Heart right ventricle (tissue), 16 donors: ENCODE results near the gene RALGPS1. TPM values are rescaled to one million over a fixed set of nuclear protein-coding genes. Genes with fewer than 3 reads are reported as not detected.
A peak's percentile ranks its signal among the peaks of the same experiment; 100 is the strongest.

Source experiments
- ATAC-seq, 8 donors: fragments of 200-7000 bp; cut with Tn5 transposase; one replicate each; pipeline ENCODE4 v1.9.1; 2020; ENCODE audit warnings: mild to moderate bottlenecking in 8 of 8, moderate library complexity in 8 of 8, moderate number of reproducible peaks in 1 of 8
- DNase-seq, 2 donors: peaks; one replicate each; pipeline ENCODE4 v3.0.0-alpha.2; 2020
- H3K27ac ChIP-seq, 10 donors: fragments of 200-600 bp; sonication (generic) in 2 of 10; one replicate each; pipeline versions ENCODE4 v1.5.0 to v1.8.0; 2020 to 2022; ENCODE audit warnings: mild to moderate bottlenecking in 3 of 10
- H3K27me3 ChIP-seq, 7 donors: fragments of 200-600 bp; one replicate each; pipeline ENCODE4 v1.8.0; 2021 to 2022; ENCODE audit warnings: mild to moderate bottlenecking in 2 of 7
- H3K36me3 ChIP-seq, 9 donors: fragments of 200-600 bp; sonication (generic) in 1 of 9; one replicate each; pipeline versions ENCODE4 v1.5.0 to v1.8.0; 2020 to 2022; ENCODE audit warnings: mild to moderate bottlenecking in 2 of 9
- H3K4me1 ChIP-seq, 9 donors: fragments of 200-600 bp; sonication (generic) in 1 of 9; one replicate each; pipeline versions ENCODE4 v1.5.0 to v1.8.0; 2020 to 2022; ENCODE audit warnings: mild to moderate bottlenecking in 4 of 9
- H3K4me3 ChIP-seq, 10 donors: fragments of 200-600 bp; sonication (generic) in 2 of 10; one replicate each; pipeline versions ENCODE4 v1.5.0 to v1.8.0; 2020 to 2022; ENCODE audit warnings: mild to moderate bottlenecking in 7 of 10, moderate library complexity in 2 of 10
- H3K9me3 ChIP-seq, 11 donors: fragments of 200-600 bp in 10 of 11; sonication (generic) in 2 of 11; one replicate each; pipeline versions ENCODE4 v1.5.0 to v1.8.0; 2013 to 2022; ENCODE audit warnings: mild to moderate bottlenecking in 2 of 11, control low read depth in 1 of 11, moderate library complexity in 1 of 11
- WGBS, 2 donors: extraction: QIAGEN DNeasy Blood & Tissue Kit; methylation state at CpG; one replicate each; pipeline ENCODE4 v1.1.7; 2013; ENCODE audit warnings: inconsistent platforms in 1 of 2; 5-methylcytosine and 5-hydroxymethylcytosine counted together
- intact Hi-C, 10 donors: fragments of 100-400 bp; cut with DNase I; formaldehyde crosslinking; loops; one replicate each; pipeline versions ENCODE4 v1.11.1 to v1.14.2; 2022
- polyA plus RNA-seq, 2 donors: library from polyadenylated mRNA; stranded (reverse); fragments of 200-250 nt; gene quantifications; one replicate each; pipeline ENCODE4 v1.2.3, GENCODE V29; 2013
- total RNA-seq, 10 donors: library from RNA; stranded (reverse); fragmentation: NEBNext Ultra II Directional in 3 of 10; extraction: Animal tissue kit (Norgen Biotek cat#: 25700) in 3 of 10; gene quantifications; one replicate each; pipeline versions ENCODE4 v1.2.1 to v1.2.4, GENCODE V29; 2021 to 2023
- TF ChIP-seq, protein P1 (sequence below), 9 donors: fragments of 200-600 bp; sonication (generic) in 2 of 9; IDR thresholded peaks; one replicate each; pipeline versions ENCODE4 v1.5.0 to v1.8.0; 2021 to 2022; ENCODE audit warnings: antibody characterized with exemption in 9 of 9, mild to moderate bottlenecking in 5 of 9, moderate library complexity in 1 of 9
- donor health status: Arrhythmogenic right ventricular cardiomyopathy.
- donor health status: ischemic (EF 13 %, LVEDD 7.1; RV severe dilation, severe dysfunction).
- donor health status: healthy with polysubstance abuse.
- donor health status: DM: no; HTN: yes; CAD: no.
- donor health status: DM: no; HTN: no; CAD: no.
- donor health status: ischemic (EF 25% LVEDD 6.9; RV normal size, moderate dysfunction).
- donor health status: ischemic (EF 25% LVEDD 5.7; RV mildly dilated, moderate dysfunction).
- donor health status: healthy.
- donor health status: DM: yes; HTN: yes; CAD: no.
- donor health status: Ischemic cardiomyopathy.
- donor health status: ischemic (EF 35%, LVEDD 5.7; RV mildly dilated, moderate dysfunction).
- donor health status: nonischemic (EF 11% LVEDD 7.7; RV severe dilation, severe dysfunction).
- donor health status: DM: yes; HTN: yes; CAD: no.
- donor health status: PGD.
- donor health status: ischemic (EF 29% LVEDD 5.4; RV normal size, mild dysfunction).
- donor health status: nonischemic (EF 23%, LVEDD 6.1; RV moderate dilation, normal function).

Gene RALGPS1
- total and polyA plus RNA-seq, 12 donors: 4.2 to 25.0 (median 16.8) TPM

DNA sequence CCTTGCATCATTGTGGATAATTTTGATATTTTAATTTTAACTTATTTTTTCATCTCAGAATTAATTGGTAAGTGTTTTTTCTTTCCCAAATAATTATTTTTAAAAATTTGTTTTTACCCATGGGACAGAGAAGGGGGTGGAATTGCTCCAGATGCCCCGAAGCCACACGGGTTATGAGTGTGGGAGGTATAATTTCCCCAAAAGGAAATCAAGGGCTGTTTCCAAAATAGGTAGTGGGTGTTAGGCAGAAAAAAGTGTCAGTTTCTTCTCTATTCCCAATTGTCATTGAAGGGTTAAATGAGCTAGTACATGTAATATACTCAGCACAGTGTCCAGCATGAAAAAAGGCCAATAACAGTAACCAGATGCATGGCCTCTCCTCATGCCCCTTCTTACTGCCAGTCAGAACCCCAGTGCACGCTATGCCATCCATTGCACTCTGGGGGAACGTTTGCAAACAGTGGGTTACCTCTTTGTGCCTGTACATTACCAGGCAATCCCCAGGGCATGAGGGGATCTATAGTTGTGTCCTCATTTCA is 244.3 kb downstream of the RALGPS1 start:
- DNase-seq (no peak), ATAC-seq (no peak)
- no peaks in the 10 kb centered on the region for H3K36me3 ChIP-seq
- no peak overlapping the region for H3K4me3 ChIP-seq
- intact Hi-C loops: no loop called here
- TF ChIP-seq, protein P1, sequence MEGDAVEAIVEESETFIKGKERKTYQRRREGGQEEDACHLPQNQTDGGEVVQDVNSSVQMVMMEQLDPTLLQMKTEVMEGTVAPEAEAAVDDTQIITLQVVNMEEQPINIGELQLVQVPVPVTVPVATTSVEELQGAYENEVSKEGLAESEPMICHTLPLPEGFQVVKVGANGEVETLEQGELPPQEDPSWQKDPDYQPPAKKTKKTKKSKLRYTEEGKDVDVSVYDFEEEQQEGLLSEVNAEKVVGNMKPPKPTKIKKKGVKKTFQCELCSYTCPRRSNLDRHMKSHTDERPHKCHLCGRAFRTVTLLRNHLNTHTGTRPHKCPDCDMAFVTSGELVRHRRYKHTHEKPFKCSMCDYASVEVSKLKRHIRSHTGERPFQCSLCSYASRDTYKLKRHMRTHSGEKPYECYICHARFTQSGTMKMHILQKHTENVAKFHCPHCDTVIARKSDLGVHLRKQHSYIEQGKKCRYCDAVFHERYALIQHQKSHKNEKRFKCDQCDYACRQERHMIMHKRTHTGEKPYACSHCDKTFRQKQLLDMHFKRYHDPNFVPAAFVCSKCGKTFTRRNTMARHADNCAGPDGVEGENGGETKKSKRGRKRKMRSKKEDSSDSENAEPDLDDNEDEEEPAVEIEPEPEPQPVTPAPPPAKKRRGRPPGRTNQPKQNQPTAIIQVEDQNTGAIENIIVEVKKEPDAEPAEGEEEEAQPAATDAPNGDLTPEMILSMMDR (IDR thresholded peaks at IDR 0.05): no peak
- no peaks in the 10 kb centered on the region for H3K9me3 ChIP-seq
- peak overlapping the region in 2 of 10 donors; percentile 21 to 30 for H3K27ac ChIP-seq
- H3K4me1 ChIP-seq: peaks cover 9 to 58% (median 36%) of the 10 kb centered on the region in 9 donors
- 70 to 82% methylated on average over 4 of the region's 4 CpGs for WGBS, 2 donors
- H3K27me3 ChIP-seq: no peaks in the 10 kb centered on the region

DNA sequence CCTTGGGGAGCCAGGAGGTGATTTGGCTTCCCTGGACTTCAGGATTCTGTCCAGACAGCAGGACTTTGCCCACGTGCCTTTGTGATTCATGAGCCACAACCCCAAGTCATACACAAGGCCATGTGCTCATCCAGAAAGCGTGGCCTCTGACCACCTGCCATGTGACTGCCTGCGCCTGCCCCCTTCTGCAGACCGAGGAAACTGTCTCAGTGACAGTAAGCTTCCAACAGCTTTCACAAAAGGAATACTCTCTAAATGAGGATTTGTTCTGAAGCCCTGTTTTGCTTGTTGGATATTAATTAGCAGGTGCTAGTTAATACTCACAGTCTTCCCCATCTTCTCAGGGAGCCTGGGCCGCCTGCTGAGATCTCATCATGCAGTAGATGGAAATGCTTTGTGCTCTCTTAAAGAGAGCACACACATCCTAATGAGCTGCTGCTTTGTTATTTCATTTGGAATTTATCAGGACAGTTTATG is 244.8 kb downstream of the RALGPS1 start:
- WGBS, 2 donors: 51 to 55% methylated on average over 5 of the region's 5 CpGs
- intact Hi-C loops: no loop called here
- peak in 1 of 2 donors; percentile 65 for DNase-seq
- Histone ChIP-seq H3K4me1 (peaks cover 7 to 58% (median 35%) of the 10 kb centered on the region in 9 donors), H3K9me3 (no peaks in the 10 kb centered on the region), H3K27me3 (no peaks in the 10 kb centered on the region), H3K36me3 (no peaks in the 10 kb centered on the region), H3K27ac (peak overlapping the region in 4 of 10 donors; percentile 12 to 54 (median 32)), H3K4me3 (no peak overlapping the region)
- TF ChIP-seq, protein P1 (IDR thresholded peaks at IDR 0.05): peak in 5 of 9 donors; percentile 16 to 42 (median 22)
- ATAC-seq: peak in 5 of 8 donors; percentile 35 to 66 (median 46)

DNA sequence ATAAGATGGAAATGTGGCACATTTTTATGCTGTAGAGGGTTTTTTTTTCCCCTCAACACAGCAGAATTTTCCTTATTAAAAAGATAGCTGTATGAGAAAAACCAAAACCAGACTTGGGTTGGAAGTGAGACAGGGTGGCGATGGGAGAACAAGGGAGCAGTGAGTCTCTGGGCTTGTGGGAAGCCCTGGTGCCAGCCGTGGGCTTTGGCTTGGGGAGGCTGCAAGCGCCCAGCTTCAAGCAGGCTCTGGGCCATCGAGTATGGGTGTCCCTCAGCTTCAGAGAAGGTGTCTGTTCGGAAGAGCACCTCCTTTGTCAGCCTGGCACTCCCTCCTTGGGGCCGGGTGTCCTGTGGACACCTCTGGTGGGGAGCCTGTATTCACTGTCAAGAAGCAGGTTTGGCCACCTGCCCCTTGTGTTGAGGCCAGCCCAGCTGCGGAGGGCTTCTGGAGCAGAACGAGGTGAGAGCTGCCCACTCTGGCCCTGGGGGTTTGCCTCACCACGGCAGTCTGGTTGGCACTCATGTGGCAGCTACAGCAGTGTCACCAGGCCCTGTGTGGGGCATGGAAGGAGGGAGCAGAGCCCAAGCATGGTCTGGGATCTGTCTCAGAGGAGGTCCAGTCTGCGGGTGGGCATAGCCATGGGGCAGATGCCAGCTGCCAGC is 245.5 kb downstream of the RALGPS1 start:
- ATAC-seq: peak in 1 of 8 donors; percentile 49
- H3K36me3 ChIP-seq: no peaks in the 10 kb centered on the region
- intact Hi-C loops: no loop called here
- H3K9me3 ChIP-seq: no peaks in the 10 kb centered on the region
- TF ChIP-seq, protein P1 (IDR thresholded peaks at IDR 0.05): no peak
- peak overlapping the region in 5 of 10 donors; percentile 6 to 54 (median 19) for H3K27ac ChIP-seq
- 88 to 90% methylated on average over 10 of the region's 10 CpGs for WGBS, 2 donors
- DNase-seq: no peak
- no peak overlapping the region for H3K4me3 ChIP-seq
- H3K27me3 ChIP-seq: no peaks in the 10 kb centered on the region
- H3K4me1 ChIP-seq: peaks cover 2 to 56% (median 32%) of the 10 kb centered on the region in 9 donors

DNA sequence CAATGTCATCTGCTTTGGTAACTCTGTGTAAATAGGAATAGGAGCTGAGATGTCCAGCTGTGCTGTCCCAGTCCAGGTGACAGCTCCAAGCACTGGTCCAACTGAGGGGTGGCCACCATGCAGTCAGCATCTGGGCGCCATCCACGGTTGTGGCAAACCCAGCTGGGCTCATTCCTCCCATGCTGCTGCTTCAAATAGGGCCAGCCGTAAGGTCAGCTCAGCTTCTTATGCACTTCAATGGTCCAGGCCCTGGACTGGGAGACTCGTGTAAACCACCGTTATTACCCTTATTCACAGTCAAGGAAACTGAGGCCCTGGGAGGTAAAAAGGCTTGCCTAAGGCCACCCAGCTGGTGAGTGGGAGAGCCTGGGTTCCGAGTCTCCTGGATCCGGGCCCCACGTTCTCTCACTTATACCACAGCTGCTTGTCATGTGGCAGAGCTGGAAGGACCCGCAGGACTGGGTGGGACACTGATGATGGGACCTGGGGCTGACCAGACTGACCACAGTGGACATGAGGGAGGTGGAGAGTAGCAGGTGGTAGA is 246.6 kb downstream of the RALGPS1 start:
- peaks cover 0 to 55% (median 31%) of the 10 kb centered on the region in 9 donors for H3K4me1 ChIP-seq
- H3K4me3 ChIP-seq: no peak overlapping the region
- H3K27me3 ChIP-seq: no peaks in the 10 kb centered on the region
- TF ChIP-seq, protein P1 (IDR thresholded peaks at IDR 0.05): no peak
- WGBS, 2 donors: 97 to 98% methylated on average over 9 of the region's 9 CpGs
- ATAC-seq (no peak), DNase-seq (no peak)
- peak overlapping the region in 1 of 10 donors; percentile 80 for H3K27ac ChIP-seq
- no peaks in the 10 kb centered on the region for H3K9me3 ChIP-seq
- H3K36me3 ChIP-seq: no peaks in the 10 kb centered on the region
- intact Hi-C loops: no loop called here
